ENCODE measurements around the gene RYR1. TPM values are rescaled to one million over a fixed set of nuclear protein-coding genes. Genes with fewer than 3 reads are reported as not detected.

The RYR1 gene
- total RNA-seq, 1 experiment from 2014 or later, result 34.2 TPM

GRCh38 chr19:38473201-38473600 lies 39.7 kb downstream of the RYR1 start:
- ChIA-PET CTCF (no interaction called here), POLR2A (no interaction called here)
- no peaks in the 10 kb centered on the region for H3K9me3 ChIP-seq (ENCODE audit: control insufficient read depth, insufficient read depth, low read depth, low read length)
- intact Hi-C loops (cut with micrococcal nuclease; ENCODE audit: unreplicated experiment), result no loop called here
- ATAC-seq, result no peak
- H3K4me3 ChIP-seq (ENCODE audit: low read depth in 2 of 2, low read length in 2 of 2), result no peak overlapping the region
- H3K27me3 ChIP-seq (ENCODE audit: control insufficient read depth, insufficient read depth, low read length), result no peaks in the 10 kb centered on the region
- DNase-seq (ENCODE audit: low read depth, low spot score), result no peak
- H3K27ac ChIP-seq (ENCODE audit: low read length), result no peak overlapping the region
- BruUV-seq (replicated peaks), result no TSS peak
- H3K36me3 ChIP-seq (ENCODE audit: control insufficient read depth, insufficient read depth, low read length), result no peaks in the 10 kb centered on the region
- TF ChIP-seq, protein P1, sequence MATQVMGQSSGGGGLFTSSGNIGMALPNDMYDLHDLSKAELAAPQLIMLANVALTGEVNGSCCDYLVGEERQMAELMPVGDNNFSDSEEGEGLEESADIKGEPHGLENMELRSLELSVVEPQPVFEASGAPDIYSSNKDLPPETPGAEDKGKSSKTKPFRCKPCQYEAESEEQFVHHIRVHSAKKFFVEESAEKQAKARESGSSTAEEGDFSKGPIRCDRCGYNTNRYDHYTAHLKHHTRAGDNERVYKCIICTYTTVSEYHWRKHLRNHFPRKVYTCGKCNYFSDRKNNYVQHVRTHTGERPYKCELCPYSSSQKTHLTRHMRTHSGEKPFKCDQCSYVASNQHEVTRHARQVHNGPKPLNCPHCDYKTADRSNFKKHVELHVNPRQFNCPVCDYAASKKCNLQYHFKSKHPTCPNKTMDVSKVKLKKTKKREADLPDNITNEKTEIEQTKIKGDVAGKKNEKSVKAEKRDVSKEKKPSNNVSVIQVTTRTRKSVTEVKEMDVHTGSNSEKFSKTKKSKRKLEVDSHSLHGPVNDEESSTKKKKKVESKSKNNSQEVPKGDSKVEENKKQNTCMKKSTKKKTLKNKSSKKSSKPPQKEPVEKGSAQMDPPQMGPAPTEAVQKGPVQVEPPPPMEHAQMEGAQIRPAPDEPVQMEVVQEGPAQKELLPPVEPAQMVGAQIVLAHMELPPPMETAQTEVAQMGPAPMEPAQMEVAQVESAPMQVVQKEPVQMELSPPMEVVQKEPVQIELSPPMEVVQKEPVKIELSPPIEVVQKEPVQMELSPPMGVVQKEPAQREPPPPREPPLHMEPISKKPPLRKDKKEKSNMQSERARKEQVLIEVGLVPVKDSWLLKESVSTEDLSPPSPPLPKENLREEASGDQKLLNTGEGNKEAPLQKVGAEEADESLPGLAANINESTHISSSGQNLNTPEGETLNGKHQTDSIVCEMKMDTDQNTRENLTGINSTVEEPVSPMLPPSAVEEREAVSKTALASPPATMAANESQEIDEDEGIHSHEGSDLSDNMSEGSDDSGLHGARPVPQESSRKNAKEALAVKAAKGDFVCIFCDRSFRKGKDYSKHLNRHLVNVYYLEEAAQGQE (IDR thresholded peaks at IDR 0.05; ENCODE audit: insufficient read depth in 1 of 2, low read depth in 2 of 2, low read length in 1 of 2), result no peak
- TF ChIP-seq POLR2AphosphoS5 (IDR thresholded peaks at IDR 0.05; ENCODE audit: low read depth, low read length), result no peak
- TF ChIP-seq, protein P2, sequence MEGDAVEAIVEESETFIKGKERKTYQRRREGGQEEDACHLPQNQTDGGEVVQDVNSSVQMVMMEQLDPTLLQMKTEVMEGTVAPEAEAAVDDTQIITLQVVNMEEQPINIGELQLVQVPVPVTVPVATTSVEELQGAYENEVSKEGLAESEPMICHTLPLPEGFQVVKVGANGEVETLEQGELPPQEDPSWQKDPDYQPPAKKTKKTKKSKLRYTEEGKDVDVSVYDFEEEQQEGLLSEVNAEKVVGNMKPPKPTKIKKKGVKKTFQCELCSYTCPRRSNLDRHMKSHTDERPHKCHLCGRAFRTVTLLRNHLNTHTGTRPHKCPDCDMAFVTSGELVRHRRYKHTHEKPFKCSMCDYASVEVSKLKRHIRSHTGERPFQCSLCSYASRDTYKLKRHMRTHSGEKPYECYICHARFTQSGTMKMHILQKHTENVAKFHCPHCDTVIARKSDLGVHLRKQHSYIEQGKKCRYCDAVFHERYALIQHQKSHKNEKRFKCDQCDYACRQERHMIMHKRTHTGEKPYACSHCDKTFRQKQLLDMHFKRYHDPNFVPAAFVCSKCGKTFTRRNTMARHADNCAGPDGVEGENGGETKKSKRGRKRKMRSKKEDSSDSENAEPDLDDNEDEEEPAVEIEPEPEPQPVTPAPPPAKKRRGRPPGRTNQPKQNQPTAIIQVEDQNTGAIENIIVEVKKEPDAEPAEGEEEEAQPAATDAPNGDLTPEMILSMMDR (IDR thresholded peaks at IDR 0.05), result no peak
- TF ChIP-seq SIN3A (IDR thresholded peaks at IDR 0.05; ENCODE audit: borderline replicate concordance, insufficient read depth, low read depth, low read length), result no peak
- TF ChIP-seq TCF7L2 (IDR thresholded peaks at IDR 0.05; ENCODE audit: low read depth, low read length), result no peak
- in situ Hi-C loops (cut with HindIII; ENCODE audit: low pct_unique_long_range_greater_than_20kb, low sequenced_read_pairs), result no loop called here
- H3K4me1 ChIP-seq (ENCODE audit: control insufficient read depth, insufficient read depth, low read length), result no peaks in the 10 kb centered on the region

- Histone ChIP-seq H3K27ac (ENCODE audit: low read length) (no peak overlapping the region), H3K27me3 (ENCODE audit: control insufficient read depth, insufficient read depth, low read length) (no peaks in the 10 kb centered on the region), H3K4me3 (ENCODE audit: low read depth in 2 of 2, low read length in 2 of 2) (no peak overlapping the region), H3K4me1 (ENCODE audit: control insufficient read depth, insufficient read depth, low read length) (no peaks in the 10 kb centered on the region), H3K36me3 (ENCODE audit: control insufficient read depth, insufficient read depth, low read length) (no peaks in the 10 kb centered on the region), H3K9me3 (ENCODE audit: control insufficient read depth, insufficient read depth, low read depth, low read length) (no peaks in the 10 kb centered on the region)
- ChIA-PET CTCF (no interaction called here), POLR2A (no interaction called here)
- no TSS peak for BruUV-seq (replicated peaks)
- no peak for DNase-seq (ENCODE audit: low read depth, low spot score)
- intact Hi-C loops (cut with micrococcal nuclease; ENCODE audit: unreplicated experiment) (no loop called here), in situ Hi-C loops (cut with HindIII; ENCODE audit: low pct_unique_long_range_greater_than_20kb, low sequenced_read_pairs) (no loop called here)
- no peak for TF ChIP-seq TCF7L2 (IDR thresholded peaks at IDR 0.05; ENCODE audit: low read depth, low read length)
- no peak for TF ChIP-seq SIN3A (IDR thresholded peaks at IDR 0.05; ENCODE audit: borderline replicate concordance, insufficient read depth, low read depth, low read length)
- TF ChIP-seq, protein P1 (IDR thresholded peaks at IDR 0.05; ENCODE audit: insufficient read depth in 1 of 2, low read depth in 2 of 2, low read length in 1 of 2), result no peak
- TF ChIP-seq POLR2AphosphoS5 (IDR thresholded peaks at IDR 0.05; ENCODE audit: low read depth, low read length), result no peak
- TF ChIP-seq, protein P2 (IDR thresholded peaks at IDR 0.05), result no peak
- no peak for ATAC-seq
Measured at GRCh38 chr19:38475176-38475575, 41.7 kb downstream of the RYR1 start.
